ENCODE data around the gene KCNC1. TPM values are rescaled to one million over a fixed set of nuclear protein-coding genes. Genes with fewer than 3 reads are reported as not detected.

Gene KCNC1
- total RNA-seq, 1 experiment from 2014 or later = 0.26 TPM

GRCh38 chr11:17722000-17722643, 12.5 kb upstream of the KCNC1 start:
- no peaks in the 10 kb centered on the region for H3K36me3 Mint-ChIP-seq (ENCODE audit: insufficient read depth, unreplicated experiment)
- H3K27ac Mint-ChIP-seq (ENCODE audit: unreplicated experiment) = no peak overlapping the region
- peak; percentile 53 for DNase-seq
- H3K9me3 Mint-ChIP-seq (ENCODE audit: low read depth, unreplicated experiment) = no peaks in the 10 kb centered on the region
- CTCF ChIA-PET = interaction anchor here (0.6 to 2.1 kb wide), 3 partner anchors 9 to 123 kb away, joined by 3 to 11 read pairs (median 4); no protein-coding TSS in a partner anchor
- H3K27me3 Mint-ChIP-seq (ENCODE audit: unreplicated experiment) = peaks cover 56% of the 10 kb centered on the region
- H3K4me1 Mint-ChIP-seq (ENCODE audit: low read depth, unreplicated experiment) = no peaks in the 10 kb centered on the region
- H3K4me3 Mint-ChIP-seq (ENCODE audit: low read depth, unreplicated experiment) = no peak overlapping the region
- BruUV-seq (replicated peaks) = no TSS peak
- intact Hi-C loops (cut with micrococcal nuclease; ENCODE audit: unreplicated experiment) = no loop called here
- TF ChIP-seq, protein P1, sequence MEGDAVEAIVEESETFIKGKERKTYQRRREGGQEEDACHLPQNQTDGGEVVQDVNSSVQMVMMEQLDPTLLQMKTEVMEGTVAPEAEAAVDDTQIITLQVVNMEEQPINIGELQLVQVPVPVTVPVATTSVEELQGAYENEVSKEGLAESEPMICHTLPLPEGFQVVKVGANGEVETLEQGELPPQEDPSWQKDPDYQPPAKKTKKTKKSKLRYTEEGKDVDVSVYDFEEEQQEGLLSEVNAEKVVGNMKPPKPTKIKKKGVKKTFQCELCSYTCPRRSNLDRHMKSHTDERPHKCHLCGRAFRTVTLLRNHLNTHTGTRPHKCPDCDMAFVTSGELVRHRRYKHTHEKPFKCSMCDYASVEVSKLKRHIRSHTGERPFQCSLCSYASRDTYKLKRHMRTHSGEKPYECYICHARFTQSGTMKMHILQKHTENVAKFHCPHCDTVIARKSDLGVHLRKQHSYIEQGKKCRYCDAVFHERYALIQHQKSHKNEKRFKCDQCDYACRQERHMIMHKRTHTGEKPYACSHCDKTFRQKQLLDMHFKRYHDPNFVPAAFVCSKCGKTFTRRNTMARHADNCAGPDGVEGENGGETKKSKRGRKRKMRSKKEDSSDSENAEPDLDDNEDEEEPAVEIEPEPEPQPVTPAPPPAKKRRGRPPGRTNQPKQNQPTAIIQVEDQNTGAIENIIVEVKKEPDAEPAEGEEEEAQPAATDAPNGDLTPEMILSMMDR (IDR thresholded peaks at IDR 0.05; ENCODE audit: unreplicated experiment) = no peak

DNA sequence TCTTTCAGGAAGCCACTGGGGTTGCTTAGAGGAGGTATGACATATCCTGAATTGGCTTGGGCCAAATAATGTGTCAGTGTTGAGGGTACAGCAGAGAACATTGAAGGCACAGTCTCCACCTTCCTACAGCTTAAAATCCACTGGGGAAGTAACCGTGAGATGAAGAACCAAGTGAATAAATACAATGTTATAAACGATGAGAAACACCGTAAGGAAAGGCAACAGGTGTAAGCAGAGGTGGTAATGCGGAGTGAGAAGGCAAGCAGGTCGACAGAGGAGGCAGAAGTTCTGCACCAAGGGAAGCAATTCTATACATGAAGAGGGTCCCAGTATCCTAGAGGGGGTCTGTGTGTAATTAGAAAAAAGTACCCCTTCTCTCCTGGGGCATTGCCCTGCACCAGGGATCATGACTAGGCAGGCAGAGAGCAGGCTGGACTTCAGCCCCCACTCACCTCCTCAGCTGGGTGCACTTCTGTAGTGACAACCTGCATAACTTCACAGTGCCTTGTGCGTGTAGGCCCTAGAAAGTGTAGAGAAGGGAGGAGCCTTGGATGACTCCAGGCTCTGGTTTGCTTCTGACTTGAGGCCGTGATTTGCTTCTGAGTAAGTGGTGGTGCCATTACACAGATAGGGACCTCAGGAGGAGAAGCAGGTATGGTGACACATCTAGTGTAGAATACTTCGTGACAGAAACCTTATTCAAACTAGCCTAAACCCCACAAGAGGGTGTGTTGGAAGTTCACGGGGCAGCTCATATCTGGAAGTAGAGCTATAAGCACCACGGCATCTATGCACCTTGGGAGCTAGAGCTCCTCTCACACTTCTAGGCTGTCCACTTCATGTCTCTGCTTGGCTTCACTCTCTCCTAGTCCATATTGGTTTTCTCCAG, 10.3 kb upstream of the KCNC1 start:
- no peak overlapping the region for H3K4me3 Mint-ChIP-seq (ENCODE audit: low read depth, unreplicated experiment)
- H3K9me3 Mint-ChIP-seq (ENCODE audit: low read depth, unreplicated experiment) = no peaks in the 10 kb centered on the region
- H3K36me3 Mint-ChIP-seq (ENCODE audit: insufficient read depth, unreplicated experiment) = no peaks in the 10 kb centered on the region
- peaks cover 77% of the 10 kb centered on the region for H3K27me3 Mint-ChIP-seq (ENCODE audit: unreplicated experiment)
- BruUV-seq (replicated peaks) = no TSS peak
- H3K4me1 Mint-ChIP-seq (ENCODE audit: low read depth, unreplicated experiment) = no peaks in the 10 kb centered on the region
- CTCF ChIA-PET = no interaction called here
- TF ChIP-seq, protein P1 (IDR thresholded peaks at IDR 0.05; ENCODE audit: unreplicated experiment) = no peak
- H3K27ac Mint-ChIP-seq (ENCODE audit: unreplicated experiment) = no peak overlapping the region
- DNase-seq = no peak
- intact Hi-C loops (cut with micrococcal nuclease; ENCODE audit: unreplicated experiment) = no loop called here

DNA sequence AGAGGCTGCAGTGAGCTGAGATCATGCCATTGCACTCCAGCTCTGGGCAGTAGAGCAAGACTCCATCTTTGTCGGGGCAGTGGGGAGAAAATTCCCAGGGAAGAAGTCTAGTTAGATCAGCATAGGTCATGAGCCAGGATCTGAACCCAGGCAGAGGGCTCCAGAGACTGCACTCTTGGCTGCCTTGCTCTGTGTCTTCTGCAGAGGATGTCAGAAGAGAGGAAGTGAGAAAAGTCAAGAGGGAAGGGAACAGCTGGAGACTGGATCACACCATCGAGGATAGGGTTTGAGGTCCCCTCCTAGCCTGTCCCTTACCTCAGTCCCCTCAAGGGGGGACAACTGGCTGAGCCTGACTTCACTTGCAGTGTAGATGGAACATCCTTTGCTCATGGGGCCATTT, 9.4 kb upstream of the KCNC1 start:
- H3K4me1 Mint-ChIP-seq (ENCODE audit: low read depth, unreplicated experiment) = no peaks in the 10 kb centered on the region
- DNase-seq = no peak
- H3K9me3 Mint-ChIP-seq (ENCODE audit: low read depth, unreplicated experiment) = no peaks in the 10 kb centered on the region
- no peak overlapping the region for H3K4me3 Mint-ChIP-seq (ENCODE audit: low read depth, unreplicated experiment)
- H3K27me3 Mint-ChIP-seq (ENCODE audit: unreplicated experiment) = peaks cover 77% of the 10 kb centered on the region
- TF ChIP-seq, protein P1 (IDR thresholded peaks at IDR 0.05; ENCODE audit: unreplicated experiment) = no peak
- H3K36me3 Mint-ChIP-seq (ENCODE audit: insufficient read depth, unreplicated experiment) = no peaks in the 10 kb centered on the region
- CTCF ChIA-PET = no interaction called here
- intact Hi-C loops (cut with micrococcal nuclease; ENCODE audit: unreplicated experiment) = no loop called here
- no peak overlapping the region for H3K27ac Mint-ChIP-seq (ENCODE audit: unreplicated experiment)
- BruUV-seq (replicated peaks) = no TSS peak

DNA sequence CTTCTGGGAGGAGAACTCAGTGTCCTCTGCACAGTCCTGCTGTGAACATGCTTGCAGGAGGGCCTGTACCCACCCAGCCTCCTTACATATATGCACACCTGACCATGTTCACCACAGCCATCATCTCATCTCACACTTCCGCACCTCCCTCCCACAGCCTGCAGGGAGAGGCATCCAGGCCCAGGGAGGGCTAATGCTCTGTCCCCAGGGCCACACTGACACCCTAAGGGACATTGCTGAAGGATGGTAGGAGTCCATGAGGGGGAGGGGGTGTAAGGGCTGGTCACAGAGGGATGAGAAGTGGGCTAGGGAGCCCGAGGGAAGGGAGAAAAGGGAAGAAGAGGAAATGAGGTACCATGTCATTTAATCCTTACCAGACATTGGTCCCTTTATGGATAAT, 4.4 kb upstream of the KCNC1 start:
- H3K9me3 Mint-ChIP-seq (ENCODE audit: low read depth, unreplicated experiment) = no peaks in the 10 kb centered on the region
- intact Hi-C loops (cut with micrococcal nuclease; ENCODE audit: unreplicated experiment) = loop anchor here (1.0 to 2.0 kb wide), 2 partner anchors 117 to 131 kb away; no protein-coding TSS in a partner anchor
- H3K27me3 Mint-ChIP-seq (ENCODE audit: unreplicated experiment) = peaks cover 71% of the 10 kb centered on the region
- CTCF ChIA-PET = interaction anchor here (1.0 to 2.9 kb wide), 8 partner anchors 9 to 474 kb away, joined by 3 to 70 read pairs (median 8); no protein-coding TSS in a partner anchor
- no peak for DNase-seq
- BruUV-seq (replicated peaks) = no TSS peak
- no peaks in the 10 kb centered on the region for H3K36me3 Mint-ChIP-seq (ENCODE audit: insufficient read depth, unreplicated experiment)
- H3K4me1 Mint-ChIP-seq (ENCODE audit: low read depth, unreplicated experiment) = no peaks in the 10 kb centered on the region
- H3K4me3 Mint-ChIP-seq (ENCODE audit: low read depth, unreplicated experiment) = no peak overlapping the region
- H3K27ac Mint-ChIP-seq (ENCODE audit: unreplicated experiment) = no peak overlapping the region
- TF ChIP-seq, protein P1 (IDR thresholded peaks at IDR 0.05; ENCODE audit: unreplicated experiment) = no peak

Measured in Calu3 (cell line).